GM19468 (cell line): ENCODE measurements around the gene ADGRG1.

Experiments
- ATAC-seq: cut with Tn5 transposase; IDR thresholded peaks from one replicate; pipeline ENCODE4 v1.9.1; 2021; ENCODE audit warnings: mild to moderate bottlenecking, moderate library complexity, moderate number of reproducible peaks; ENCODE audit not compliant: unreplicated experiment; ENCODE audit errors: extremely low read depth

ADGRG1 gene

DNA sequence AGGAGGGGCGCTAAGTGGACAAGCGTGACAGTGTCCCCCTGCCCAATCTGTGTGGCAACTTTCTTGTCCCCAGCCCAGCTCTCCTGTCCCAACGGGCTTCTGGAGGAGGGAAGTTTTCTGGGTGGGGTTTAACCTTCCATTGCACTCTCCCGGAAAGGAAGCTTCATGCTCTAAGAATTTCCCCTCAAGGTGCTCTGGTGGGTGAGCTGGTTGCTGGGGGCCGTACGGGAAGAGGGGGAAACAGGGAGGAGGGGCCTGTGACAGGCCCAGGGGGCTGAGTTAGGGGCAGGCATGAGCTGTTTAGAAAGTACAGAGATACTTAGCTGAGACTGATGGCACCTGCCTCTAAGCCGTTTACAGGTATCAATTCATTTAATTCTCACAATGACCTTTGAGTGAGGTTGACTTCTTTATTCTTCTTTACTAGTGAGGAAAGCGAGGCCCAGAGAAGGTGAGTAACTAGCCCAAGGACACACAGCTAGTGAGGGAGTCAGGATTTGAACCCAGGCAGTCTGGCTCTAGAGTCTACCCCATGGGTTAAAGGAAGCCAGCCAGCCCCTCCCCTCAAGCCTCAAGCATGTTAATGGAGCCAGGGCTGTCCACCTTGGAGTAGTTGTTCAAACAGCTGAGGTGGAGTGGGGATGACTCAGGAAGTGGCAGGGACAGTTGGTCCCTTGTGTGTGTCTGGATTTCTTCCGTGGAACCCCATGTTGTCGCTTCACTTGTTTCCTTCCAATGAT is 18.9 kb downstream of the ADGRG1 start:
- no peak for ATAC-seq

DNA sequence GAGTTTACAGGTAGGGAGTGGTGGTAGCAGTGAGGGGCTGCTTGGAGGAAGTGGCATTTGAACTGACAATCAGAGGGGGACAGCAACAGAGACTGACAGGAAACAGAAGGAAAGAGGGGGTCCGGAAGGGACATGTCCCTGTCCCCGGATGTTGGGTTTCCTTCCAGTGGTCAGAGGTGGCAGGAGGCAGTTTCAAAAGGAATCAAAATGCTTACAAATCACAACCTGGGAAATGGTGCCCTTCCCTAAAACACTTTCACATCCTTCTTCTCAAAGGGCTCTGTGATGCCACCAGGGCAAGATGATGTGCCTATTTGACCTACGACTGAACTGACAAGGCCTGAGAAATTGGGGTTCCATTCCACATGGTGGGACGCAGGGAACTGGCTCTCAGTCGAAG is 19.7 kb downstream of the ADGRG1 start:
- no peak for ATAC-seq

DNA sequence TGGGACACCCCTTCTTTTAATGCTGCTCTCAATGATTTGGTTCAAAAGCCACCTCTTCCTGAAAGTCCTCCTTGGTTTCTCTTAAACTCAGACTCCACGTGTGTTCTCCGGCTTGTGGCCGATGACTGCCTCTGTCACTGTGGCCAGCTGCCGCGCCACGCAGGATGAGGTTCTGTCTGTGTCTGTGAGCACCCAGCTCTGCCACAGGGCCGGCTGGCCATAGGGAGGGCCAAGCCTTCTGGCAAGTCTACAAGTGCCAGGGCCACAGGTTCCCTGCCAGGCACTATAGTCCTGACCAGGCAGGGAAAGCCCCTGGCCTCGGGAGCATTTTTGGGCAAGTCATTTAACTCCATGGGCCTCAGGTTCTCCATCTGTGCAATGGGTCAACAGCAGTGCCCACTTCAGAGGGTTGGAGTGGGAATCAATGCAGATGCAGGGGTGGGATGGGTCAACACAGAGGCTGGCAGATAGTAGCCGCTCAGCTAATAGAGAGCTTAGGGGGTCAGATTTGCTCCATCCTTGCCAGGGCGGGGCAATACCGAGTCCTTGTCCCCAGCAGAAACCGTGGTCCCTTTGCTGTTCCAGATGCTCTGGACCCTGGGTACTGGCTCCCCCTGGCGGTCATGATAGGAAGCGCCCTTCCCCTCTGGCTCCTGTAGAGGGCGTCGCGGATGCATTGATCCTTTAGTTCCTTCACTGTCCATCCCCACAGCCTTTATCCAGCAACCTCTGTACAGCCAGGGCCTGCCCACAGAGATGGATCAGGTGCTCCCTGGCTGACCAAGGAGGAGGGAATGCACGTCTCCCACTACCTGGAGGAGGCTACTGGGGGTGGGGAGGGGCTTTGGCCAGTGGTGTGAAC is 20.4 kb downstream of the ADGRG1 start:
- ATAC-seq: peak; percentile 38

DNA sequence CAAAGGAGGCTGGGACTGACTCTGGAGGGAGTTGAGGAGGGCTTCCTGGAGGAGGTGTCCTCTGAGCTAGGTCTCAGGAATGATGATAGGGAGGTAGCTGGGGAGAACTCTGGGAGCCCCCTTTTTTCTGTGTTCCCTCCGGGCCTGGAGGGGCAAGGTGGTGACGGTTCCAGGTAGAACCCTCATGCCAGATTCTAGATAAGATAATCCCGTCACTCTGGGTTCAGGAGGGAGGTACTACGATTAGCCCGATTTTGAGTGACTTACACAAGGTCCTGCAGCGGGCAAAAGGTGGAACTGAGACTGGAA is 21.0 kb downstream of the ADGRG1 start:
- no peak for ATAC-seq

DNA sequence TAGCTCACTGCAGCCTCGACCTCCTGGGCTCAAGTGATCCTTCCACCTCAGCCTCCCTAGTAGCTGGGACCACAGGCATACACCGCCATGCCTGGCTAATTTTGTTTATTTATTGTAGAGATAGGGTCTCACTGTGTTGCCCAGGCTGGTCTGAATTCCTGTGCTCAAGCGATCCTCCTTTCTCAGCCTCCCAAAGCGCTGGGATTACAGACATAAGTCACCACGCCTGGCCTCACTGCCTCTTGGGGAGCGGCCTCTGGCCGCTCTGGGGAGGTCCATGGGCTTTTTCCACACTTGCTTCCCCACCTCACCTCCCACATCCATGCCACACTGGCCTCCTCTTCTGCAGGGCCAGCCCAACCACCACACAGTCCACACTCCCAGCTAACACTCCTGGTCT is 21.4 kb downstream of the ADGRG1 start:
- ATAC-seq: no peak

DNA sequence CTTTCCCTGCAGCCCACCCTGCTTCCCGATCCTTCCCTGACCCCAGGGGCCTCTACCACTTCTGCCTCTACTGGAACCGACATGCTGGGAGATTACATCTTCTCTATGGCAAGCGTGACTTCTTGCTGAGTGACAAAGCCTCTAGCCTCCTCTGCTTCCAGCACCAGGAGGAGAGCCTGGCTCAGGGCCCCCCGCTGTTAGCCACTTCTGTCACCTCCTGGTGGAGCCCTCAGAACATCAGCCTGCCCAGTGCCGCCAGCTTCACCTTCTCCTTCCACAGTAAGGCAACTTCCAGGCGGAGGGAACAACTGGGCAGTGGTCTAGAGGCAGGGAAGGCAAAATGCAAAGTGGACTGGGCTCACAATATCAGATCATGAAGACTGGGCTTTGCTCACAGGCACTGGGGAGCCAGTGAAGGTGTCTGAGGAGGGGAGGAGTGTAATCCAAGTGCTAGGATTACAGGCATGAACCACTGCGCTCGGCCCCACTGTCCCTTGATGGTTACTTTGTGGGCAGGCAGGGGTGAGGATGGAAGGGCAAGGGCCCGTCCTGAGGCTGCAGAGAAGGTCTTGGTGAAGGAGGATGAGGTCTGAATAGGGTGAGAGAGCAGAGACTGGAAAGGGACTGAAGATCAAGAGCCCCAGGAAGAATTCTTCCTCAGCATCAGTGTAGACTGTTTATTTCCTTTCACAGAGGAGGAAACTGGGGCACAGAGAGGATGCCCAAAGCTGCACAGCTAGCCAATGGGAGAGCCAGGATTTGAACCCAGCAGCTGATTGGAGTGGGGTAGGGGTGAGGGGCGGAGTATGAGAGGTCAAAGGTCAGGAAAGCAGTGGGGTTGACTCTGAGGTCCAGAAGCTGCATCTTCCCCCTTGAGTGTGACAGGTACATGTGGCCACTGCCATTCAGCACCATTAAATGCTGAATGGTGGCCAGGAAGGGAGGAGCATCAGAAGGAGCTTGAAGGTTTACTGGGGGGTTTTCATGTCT is 23.2 kb downstream of the ADGRG1 start:
- no peak for ATAC-seq

DNA sequence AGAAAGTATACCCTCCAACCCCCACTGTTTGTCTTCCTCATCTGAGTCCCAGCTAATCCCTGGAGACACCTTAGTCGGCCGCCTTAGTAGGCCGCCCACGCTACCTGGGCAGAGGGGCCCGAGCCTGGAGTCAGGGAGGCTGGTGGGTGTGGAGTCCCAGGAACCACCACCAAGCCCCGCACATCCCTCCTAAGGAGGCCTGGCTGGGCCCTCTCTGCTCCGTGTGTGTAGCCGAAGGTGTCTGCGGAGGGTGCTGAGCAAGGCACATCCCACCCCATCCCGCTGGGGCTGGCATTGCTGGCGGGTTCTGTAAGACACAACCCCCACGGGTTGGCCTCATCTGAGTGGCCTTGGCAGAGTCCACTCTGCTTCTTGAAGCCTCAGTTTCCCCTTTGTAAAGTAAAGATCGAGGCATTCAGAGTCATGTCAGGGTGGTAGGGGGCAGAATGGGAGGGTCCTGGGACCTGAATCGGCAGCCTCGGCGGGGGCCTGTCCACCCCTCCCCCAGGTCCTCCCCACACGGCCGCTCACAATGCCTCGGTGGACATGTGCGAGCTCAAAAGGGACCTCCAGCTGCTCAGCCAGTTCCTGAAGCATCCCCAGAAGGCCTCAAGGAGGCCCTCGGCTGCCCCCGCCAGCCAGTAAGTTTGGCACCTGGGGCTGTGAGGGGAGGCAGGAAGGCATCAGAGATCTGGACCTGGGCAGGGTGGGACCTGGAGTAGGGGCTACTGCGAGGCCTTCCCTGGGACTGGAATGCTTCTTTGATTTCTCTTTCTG is 24.5 kb downstream of the ADGRG1 start:
- ATAC-seq: no peak

DNA sequence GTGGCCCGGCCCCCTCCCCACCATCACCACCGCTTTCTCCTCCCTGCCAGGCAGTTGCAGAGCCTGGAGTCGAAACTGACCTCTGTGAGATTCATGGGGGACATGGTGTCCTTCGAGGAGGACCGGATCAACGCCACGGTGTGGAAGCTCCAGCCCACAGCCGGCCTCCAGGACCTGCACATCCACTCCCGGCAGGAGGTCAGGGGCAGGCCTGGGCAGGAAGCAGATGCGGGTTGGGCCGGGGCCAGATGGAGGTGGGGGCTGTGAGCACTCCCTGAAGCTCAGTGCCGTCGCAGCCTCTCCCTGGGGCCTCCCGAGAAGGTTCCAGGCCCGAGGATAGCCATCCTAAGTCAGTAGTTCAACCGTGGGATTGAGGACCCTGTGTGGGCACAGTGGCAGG is 25.5 kb downstream of the ADGRG1 start:
- ATAC-seq: no peak

DNA sequence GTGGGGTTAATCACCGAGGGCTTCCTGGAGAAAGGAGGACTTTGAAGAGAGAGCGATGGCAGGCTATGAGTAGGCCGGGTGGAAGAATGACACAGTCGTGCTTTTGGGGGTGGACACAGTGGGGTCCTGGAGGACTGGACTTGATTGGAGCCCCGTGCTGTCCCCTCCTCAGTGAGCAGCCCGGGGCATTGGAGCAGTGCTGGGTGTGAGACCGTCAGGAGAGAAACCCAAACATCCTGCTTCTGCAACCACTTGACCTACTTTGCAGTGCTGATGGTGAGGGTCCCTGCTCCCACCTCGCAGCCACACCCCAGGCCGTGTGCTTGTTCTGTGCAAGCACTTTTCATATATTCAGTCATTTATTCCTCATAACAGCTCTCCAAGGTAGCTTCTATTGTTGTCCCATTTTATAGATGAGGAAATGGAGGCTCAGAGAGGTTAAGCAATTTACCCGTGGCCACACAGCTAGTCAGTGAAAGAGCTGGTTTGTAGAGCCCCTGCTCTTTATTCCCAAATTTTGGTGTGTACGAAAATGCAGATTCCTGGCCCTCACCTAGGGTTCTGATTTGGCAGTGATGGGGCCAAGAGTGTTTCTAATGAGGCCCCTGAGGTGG is 28.0 kb downstream of the ADGRG1 start:
- no peak for ATAC-seq

DNA sequence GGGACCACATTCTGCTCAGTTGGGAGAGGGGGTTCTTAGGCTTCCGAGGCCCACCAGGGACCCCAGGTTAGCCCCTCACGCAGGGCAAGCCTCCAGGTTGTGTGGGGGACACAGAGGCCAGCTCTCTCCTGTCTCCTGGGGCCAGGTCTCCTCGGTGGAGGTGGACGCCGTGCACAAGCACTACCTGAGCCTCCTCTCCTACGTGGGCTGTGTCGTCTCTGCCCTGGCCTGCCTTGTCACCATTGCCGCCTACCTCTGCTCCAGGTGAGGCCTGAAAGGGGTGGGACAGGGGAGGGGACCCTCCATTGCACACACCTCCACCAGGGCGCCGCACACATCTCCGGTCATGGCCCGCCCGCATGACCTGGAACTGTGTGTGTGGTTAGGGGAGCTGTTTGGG is 28.8 kb downstream of the ADGRG1 start:
- ATAC-seq: no peak

DNA sequence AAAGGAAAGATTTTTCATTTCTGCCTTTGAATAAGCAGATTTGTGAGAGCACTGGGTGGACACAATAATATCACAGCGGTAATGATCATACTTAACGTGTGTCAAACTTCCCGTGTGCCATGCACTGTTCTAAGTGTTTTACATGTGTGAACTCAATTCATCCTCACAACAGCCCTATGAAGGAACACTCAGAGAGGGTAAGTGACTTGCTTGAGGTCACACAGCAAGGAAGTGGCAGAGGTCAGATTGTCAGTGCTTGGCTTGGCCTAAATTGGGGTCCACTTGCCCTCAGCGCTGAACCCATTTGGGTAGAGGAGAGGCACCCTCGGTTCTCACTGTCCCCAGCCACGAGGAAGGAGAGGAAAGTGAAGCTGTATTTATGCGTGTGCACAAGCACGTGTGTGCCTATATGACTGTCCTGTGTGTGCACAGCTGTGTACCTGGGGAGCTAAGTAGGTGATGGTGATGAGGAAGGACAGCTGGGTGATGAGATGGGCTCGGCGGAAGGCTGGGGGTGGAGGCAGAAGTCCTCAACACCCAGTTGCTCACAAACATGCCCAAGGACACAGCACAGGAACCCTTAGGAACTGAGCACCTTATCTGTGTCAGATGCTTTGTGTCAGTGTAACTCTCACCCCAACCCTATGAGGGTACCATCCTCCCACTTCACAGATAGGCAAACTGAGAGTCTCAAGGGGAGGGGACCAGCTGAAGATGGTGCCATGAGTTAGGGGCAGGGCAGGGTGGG is 29.9 kb downstream of the ADGRG1 start:
- no peak for ATAC-seq

DNA sequence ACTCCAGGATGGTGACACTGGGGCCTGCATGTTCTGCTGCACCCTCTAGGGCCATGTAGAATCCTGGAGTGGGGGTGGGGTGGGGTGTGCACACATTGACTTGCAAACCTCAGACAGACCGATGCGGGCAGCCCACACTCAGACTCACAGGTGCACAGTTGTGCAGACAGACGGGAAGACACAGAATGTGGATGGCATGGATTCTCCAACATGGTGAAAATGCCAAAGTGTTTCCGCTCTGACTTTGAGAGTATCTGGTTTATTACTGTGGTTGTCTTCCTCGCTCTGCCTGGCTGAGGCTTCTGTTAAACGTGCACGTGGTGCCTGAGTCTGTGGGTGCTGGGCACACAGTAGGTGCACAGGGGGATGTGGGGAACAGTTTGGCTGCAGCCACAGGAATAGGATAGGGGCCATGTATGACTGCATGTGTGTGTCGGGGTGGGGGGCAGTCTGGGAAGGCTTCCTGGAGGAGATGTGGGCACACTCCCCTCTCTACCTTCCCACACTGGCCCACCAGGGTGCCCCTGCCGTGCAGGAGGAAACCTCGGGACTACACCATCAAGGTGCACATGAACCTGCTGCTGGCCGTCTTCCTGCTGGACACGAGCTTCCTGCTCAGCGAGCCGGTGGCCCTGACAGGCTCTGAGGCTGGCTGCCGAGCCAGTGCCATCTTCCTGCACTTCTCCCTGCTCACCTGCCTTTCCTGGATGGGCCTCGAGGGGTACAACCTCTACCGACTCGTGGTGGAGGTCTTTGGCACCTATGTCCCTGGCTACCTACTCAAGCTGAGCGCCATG is 30.6 kb downstream of the ADGRG1 start:
- no peak for ATAC-seq

DNA sequence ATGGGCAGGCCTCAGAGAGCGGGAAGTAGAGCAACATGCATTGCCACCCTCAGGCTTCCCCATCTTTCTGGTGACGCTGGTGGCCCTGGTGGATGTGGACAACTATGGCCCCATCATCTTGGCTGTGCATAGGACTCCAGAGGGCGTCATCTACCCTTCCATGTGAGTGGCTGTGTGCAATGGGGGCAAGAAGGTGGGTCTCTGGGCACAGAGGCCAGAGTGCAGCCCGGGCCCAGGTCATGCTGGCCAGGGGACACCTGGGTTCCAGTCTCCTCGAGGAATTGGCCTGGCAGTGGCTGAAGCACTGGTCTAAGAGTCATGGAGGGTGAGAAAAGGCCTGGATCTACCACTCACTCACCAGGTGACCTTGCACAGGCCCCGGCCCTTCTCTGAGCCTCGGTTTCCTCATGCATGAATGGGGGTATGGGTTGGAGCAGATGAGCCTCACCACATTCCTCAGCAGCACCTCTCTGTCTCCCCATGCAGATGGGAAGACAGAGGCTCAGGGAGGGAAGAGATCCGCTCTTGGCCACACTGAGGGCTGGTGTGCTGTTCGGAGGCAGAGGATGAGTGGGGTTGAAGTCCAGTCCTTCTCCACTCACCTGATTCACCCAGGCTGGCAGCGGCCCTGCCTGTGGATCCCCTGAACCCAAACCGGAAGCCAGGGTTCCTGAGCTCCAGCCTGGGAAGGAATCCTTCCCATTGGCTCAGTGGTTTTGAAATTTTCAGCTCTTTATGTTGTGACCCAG is 32.5 kb downstream of the ADGRG1 start:
- ATAC-seq: no peak

DNA sequence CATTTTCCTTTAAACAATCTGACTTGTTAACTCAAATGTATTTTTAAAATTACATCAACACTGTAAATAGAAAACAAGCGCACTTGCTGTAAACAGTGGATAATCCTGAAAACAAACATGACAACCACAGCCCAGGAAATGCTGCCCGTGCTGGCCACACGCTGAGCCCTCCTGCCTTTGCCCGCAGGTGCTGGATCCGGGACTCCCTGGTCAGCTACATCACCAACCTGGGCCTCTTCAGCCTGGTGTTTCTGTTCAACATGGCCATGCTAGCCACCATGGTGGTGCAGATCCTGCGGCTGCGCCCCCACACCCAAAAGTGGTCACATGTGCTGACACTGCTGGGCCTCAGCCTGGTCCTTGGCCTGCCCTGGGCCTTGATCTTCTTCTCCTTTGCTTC is 33.1 kb downstream of the ADGRG1 start:
- ATAC-seq: no peak

DNA sequence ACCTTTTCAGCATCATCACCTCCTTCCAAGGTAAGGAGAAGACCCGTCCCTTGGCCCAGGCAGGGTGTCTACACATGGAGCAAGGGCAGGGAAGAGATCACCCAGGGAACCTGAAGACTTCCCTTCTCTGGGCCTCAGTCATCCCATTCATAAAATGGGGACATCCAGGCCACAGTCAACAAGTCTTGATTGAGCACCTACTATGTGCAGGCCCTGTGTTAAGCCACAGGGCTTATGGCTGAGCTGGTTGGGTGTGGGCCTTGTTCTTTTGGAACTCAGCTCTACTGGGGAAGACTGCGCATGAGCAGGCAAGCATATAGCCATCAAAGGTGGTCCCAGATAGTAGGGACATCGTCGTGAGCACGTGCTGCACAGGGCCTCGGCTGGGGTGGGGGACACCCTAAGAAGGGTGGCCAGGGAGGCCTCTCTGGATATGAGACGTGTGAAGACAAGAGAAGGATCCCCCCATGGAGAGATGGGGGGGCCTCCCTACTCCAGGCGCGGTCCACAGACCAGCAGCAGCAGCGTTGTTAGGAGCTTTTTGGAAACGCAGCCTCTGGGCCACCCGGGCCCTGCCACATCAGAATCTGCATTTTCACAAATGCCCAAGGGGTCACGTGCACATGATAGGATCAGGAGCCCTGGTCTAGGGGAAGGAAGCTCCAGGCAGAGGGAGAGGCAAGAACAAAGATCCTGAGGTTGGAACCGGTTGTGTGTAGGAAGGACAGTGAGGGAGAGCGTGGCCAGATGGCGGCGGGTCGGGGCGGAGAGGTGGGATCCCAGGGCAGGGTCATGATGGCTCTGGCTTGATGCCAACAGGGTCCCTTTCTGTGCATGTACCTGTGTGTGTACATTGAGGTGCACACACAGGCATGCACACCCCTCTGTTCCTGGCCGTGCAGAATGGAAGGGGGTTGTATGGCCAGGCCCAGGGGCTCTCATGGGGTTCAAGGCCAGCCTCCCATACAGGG is 33.8 kb downstream of the ADGRG1 start:
- ATAC-seq: no peak

DNA sequence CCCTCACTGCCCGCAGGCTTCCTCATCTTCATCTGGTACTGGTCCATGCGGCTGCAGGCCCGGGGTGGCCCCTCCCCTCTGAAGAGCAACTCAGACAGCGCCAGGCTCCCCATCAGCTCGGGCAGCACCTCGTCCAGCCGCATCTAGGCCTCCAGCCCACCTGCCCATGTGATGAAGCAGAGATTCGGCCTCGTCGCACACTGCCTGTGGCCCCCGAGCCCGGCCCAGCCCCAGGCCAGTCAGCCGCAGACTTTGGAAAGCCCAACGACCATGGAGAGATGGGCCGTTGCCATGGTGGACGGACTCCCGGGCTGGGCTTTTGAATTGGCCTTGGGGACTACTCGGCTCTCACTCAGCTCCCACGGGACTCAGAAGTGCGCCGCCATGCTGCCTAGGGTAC is 35.0 kb downstream of the ADGRG1 start:
- ATAC-seq: no peak
